Chondrocyte (in vitro differentiated cells): ENCODE data around the gene MAPK8. TPM values are rescaled to one million over a fixed set of nuclear protein-coding genes. Genes with fewer than 3 reads are reported as not detected.

Experiments
- DNase-seq: peaks from one replicate; pipeline ENCODE4 v3.0.0; 2021; ENCODE audit warnings: mixed read lengths, low spot score
- H3K27ac Mint-ChIP-seq: one replicate; pipeline ENCODE4 v1.8.0; 2021; ENCODE audit warnings: mild to moderate bottlenecking, moderate library complexity, mixed read lengths; ENCODE audit not compliant: unreplicated experiment
- H3K27me3 Mint-ChIP-seq: 2 replicates; pipeline ENCODE4 v1.8.0; 2021; ENCODE audit warnings: low read depth, mixed read lengths
- H3K36me3 Mint-ChIP-seq: 2 replicates; pipeline ENCODE4 v1.8.0; 2021; ENCODE audit warnings: low read depth, mixed read lengths
- H3K4me1 Mint-ChIP-seq: 2 replicates; pipeline ENCODE4 v1.8.0; 2021; ENCODE audit warnings: low read depth, mild to moderate bottlenecking, mixed read lengths
- H3K4me3 Mint-ChIP-seq: one replicate; pipeline ENCODE4 v1.8.0; 2021; ENCODE audit warnings: mild to moderate bottlenecking, moderate library complexity, mixed read lengths; ENCODE audit not compliant: unreplicated experiment
- H3K9me3 Mint-ChIP-seq: 2 replicates; pipeline ENCODE4 v1.8.0; 2021; ENCODE audit warnings: low read depth, mixed read lengths
- total RNA-seq: library from RNA; stranded (reverse); gene quantifications from 3 replicates; pipeline ENCODE4 v1.2.1, GENCODE V29; 2021
- TF ChIP-seq, protein P1 (sequence below): fragments of 200-600 bp; sonication (generic); IDR thresholded peaks from 2 replicates; pipeline ENCODE4 v1.5.0; 2021; ENCODE audit warnings: antibody characterized with exemption, mild to moderate bottlenecking, moderate library complexity

Gene MAPK8
- total RNA-seq, 1 donor from 2014 or later: 43.4 TPM

DNA sequence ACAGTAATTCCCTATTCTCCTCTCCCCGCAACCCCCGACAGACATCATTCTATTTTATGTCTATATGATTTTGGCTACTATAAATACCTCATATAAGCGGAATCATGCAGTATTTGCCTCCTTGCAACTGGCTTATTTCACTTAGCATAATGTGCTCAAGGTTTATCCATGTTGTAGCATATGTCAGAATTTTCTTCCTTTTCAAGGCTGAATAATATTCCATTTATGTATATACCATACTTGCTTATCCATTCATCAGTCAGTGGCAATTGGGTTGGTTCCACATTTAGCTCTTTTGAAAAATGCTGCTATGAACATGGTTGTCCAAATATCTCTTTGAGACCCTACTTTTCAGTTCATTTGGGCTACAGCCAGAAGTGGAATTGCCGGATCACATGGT lies 106.5 kb downstream of the MAPK8 start:
- no peaks in the 10 kb centered on the region for H3K27me3 Mint-ChIP-seq
- peaks cover 14% of the 10 kb centered on the region for H3K4me1 Mint-ChIP-seq
- H3K4me3 Mint-ChIP-seq: no peak overlapping the region
- TF ChIP-seq, protein P1, sequence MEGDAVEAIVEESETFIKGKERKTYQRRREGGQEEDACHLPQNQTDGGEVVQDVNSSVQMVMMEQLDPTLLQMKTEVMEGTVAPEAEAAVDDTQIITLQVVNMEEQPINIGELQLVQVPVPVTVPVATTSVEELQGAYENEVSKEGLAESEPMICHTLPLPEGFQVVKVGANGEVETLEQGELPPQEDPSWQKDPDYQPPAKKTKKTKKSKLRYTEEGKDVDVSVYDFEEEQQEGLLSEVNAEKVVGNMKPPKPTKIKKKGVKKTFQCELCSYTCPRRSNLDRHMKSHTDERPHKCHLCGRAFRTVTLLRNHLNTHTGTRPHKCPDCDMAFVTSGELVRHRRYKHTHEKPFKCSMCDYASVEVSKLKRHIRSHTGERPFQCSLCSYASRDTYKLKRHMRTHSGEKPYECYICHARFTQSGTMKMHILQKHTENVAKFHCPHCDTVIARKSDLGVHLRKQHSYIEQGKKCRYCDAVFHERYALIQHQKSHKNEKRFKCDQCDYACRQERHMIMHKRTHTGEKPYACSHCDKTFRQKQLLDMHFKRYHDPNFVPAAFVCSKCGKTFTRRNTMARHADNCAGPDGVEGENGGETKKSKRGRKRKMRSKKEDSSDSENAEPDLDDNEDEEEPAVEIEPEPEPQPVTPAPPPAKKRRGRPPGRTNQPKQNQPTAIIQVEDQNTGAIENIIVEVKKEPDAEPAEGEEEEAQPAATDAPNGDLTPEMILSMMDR: no peak
- peaks cover 14% of the 10 kb centered on the region for H3K9me3 Mint-ChIP-seq
- H3K27ac Mint-ChIP-seq: no peak overlapping the region
- H3K36me3 Mint-ChIP-seq: peaks cover 26% of the 10 kb centered on the region
- DNase-seq: no peak

DNA sequence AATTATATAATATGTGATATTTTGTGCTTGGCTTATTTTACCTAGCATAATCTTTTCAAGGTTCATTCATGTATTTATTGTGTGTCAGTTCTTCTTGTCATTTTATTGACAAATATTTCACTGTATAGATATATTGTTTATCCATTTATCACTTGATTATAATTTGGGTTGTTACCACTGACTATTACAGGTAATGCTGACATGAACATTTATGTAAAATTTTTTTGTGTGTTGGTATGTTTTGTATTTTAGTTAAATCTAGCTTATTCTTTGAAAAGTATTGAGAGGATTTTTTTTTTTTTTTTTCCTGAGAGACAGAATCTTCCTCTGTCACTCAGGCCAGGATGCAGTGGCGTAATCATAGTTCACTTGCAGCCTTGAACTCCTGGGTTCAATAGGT lies 107.7 kb downstream of the MAPK8 start:
- Mint-ChIP-seq H3K4me1 (peaks cover 17% of the 10 kb centered on the region), H3K36me3 (peaks cover 26% of the 10 kb centered on the region), H3K27ac (no peak overlapping the region), H3K4me3 (no peak overlapping the region), H3K27me3 (no peaks in the 10 kb centered on the region), H3K9me3 (peaks cover 14% of the 10 kb centered on the region)
- DNase-seq: no peak
- TF ChIP-seq, protein P1: no peak

DNA sequence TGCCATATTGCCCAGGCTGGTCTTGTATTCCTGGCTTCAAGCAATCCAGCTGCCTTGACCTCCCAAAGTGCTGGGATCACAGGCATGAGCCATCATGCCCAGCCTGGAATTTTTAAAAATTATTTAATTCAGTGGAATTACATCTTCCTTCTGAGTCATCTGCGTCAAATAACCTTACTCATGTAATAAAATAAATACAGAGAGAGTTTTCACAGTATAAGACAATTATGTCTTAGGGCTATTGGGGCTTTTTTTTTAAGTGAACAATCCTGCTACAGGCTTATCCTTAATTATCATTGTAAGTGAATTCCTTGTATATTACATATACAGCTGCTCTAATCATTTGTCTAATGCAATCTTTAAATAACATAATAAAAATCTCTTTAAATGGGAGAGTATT lies 108.3 kb downstream of the MAPK8 start:
- H3K36me3 Mint-ChIP-seq: peaks cover 26% of the 10 kb centered on the region
- H3K4me1 Mint-ChIP-seq: peaks cover 17% of the 10 kb centered on the region
- no peak overlapping the region for H3K4me3 Mint-ChIP-seq
- TF ChIP-seq, protein P1: no peak
- H3K27ac Mint-ChIP-seq: no peak overlapping the region
- peaks cover 14% of the 10 kb centered on the region for H3K9me3 Mint-ChIP-seq
- DNase-seq: no peak
- H3K27me3 Mint-ChIP-seq: no peaks in the 10 kb centered on the region

DNA sequence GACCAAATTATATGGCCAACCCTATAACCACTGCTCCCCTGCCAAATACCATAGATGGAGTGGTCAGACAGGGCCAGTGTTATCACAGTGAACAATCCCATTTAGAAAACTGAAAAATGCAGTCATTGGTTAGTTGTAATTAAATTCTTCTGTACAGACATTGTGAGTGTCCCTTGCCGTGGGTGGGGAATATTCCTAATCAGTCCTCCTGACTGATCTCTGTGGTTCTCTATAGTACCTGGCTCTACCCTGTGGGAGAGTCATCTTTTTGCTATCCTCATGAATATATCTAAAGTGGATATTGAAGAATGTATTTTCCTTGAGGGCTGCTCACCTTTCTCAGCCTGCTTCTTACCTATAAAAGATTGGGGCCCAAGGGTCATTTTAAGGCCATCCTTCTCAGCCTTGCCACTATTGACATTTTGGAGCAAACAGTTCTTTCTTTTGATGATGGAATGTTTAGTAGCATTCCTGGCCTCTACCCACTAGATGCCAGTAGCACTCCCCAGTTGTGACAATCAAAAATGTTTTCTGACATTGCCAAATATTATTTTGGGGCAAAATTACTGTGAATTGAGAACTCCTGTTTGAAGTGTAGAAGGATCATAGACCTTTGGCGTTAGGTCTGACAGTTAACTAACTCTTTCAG lies 110.2 kb downstream of the MAPK8 start:
- H3K27ac Mint-ChIP-seq: no peak overlapping the region
- H3K9me3 Mint-ChIP-seq: peaks cover 14% of the 10 kb centered on the region
- TF ChIP-seq, protein P1: peak; percentile 39
- H3K4me1 Mint-ChIP-seq: peaks cover 26% of the 10 kb centered on the region
- no peak for DNase-seq
- no peak overlapping the region for H3K4me3 Mint-ChIP-seq
- H3K36me3 Mint-ChIP-seq: peaks cover 15% of the 10 kb centered on the region
- H3K27me3 Mint-ChIP-seq: no peaks in the 10 kb centered on the region

DNA sequence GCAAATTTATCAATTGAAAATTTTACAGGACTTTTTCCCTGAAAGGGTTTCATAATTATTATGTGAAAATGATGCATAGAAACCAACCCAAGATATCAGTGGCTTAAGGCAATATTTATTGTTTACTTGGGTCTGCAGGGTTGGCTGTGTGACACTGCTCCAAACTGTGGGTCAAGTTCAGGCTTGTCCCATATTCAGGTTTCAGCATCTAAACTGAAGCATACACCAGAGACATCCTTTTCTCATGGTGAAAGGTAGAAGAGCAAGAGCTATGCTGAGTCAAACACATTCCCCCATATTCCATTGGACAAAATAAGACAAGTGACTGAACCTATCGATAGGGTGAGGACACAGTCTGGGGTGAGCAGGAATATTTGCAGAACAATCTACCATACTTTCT lies 110.9 kb downstream of the MAPK8 start:
- peaks cover 9% of the 10 kb centered on the region for H3K9me3 Mint-ChIP-seq
- no peak for DNase-seq
- no peaks in the 10 kb centered on the region for H3K27me3 Mint-ChIP-seq
- H3K27ac Mint-ChIP-seq: no peak overlapping the region
- TF ChIP-seq, protein P1: no peak
- peaks cover 11% of the 10 kb centered on the region for H3K36me3 Mint-ChIP-seq
- peaks cover 26% of the 10 kb centered on the region for H3K4me1 Mint-ChIP-seq
- no peak overlapping the region for H3K4me3 Mint-ChIP-seq
